ENCODE data around the gene MCUB.
"Not testable (repeated sequence)": the region's sequence is repeated elsewhere in the genome, so short reads cannot be mapped to it uniquely, and the experiment has no call there.

MCUB gene

GRCh38 chr4:109678472-109678871, 118.4 kb downstream of the MCUB start:
- not testable (repeated sequence) for DNase-seq (ENCODE audit: low read depth in 3 of 3, low spot score in 1 of 3)

- not testable (repeated sequence) for DNase-seq (ENCODE audit: low read depth in 3 of 3, low spot score in 1 of 3)
Observed at GRCh38 chr4:109678925-109679324, 118.9 kb downstream of the MCUB start.

GRCh38 chr4:109682875-109683274, 122.8 kb downstream of the MCUB start:
- DNase-seq (ENCODE audit: low read depth in 3 of 3, low spot score in 1 of 3): no peak

DNA sequence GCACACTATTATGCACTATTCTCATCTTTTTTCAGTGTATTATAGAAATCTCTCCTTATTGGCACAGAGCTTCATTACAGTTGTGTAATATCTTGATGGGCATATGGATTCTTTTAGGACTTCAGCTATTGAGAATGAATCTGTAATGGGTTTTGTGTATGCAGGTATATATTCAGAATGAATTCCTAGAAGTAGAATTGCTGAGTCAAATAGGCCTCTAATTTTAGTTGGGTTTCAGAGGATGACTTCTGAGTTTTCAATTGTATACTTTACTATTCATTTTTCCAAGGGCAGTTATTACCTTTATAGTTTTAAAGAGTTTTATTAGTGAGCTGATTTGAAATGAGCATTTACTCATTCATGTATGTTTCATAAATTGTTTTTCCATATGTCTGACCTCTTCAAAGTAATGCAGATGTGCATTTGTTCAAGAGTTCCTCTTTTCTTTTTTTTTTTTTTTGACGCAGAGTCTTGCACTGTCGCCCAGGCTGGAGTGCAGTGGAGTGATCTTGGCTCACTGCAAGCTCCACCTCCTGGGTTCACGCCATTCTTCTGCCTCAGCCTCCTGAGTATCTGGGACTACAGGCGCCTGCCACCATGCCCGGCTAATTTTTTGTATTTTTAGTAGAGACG, 123.7 kb downstream of the MCUB start:
- DNase-seq (ENCODE audit: low read depth in 3 of 3, low spot score in 1 of 3): no peak

- no peak for DNase-seq (ENCODE audit: low read depth in 3 of 3, low spot score in 1 of 3)
Observed at GRCh38 chr4:109684727-109685126, 124.7 kb downstream of the MCUB start.

- DNase-seq (ENCODE audit: low read depth in 3 of 3, low spot score in 1 of 3): no peak
Observed at GRCh38 chr4:109690690-109691410, 130.8 kb downstream of the MCUB start.

- no peak for DNase-seq (ENCODE audit: low read depth in 3 of 3, low spot score in 1 of 3)
Observed at GRCh38 chr4:109691411-109691920, 131.4 kb downstream of the MCUB start.

GRCh38 chr4:109698656-109699055, 138.6 kb downstream of the MCUB start:
- DNase-seq (ENCODE audit: low read depth in 3 of 3, low spot score in 1 of 3): no peak

DNA sequence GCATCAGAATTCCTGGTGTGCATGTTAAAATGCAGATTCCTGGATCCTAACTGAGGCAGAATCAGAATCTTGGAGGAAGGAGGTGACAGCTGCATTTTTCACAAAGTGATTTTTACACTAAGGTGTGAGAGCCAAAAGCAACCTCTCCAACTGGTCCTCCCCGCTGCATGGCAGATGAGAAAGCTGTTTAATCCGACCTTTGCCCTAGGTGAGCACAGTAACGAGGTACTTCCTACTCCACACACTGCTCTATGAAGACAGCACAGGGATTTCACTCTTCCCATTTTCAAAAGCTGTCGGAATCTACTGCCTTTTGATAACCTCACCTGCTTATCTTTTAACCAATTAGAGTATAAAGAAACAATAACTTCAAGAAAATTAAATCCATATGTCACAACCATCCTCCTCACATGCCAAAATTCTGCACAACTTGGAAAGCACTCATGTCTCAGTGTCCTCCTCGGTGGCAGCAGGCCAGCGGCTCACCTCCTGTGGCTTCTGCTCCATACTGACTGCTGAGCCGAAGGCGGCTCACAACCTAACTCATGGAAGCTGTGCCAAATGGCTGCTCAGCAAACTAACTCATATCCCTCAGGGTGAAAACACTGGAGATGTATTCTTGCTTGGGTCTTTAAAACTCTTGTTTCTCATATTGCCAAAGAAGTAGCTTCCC, 139.6 kb downstream of the MCUB start:
- DNase-seq (ENCODE audit: low read depth in 3 of 3, low spot score in 1 of 3): no peak

GRCh38 chr4:109701566-109702410, 141.7 kb downstream of the MCUB start:
- DNase-seq (ENCODE audit: low read depth in 3 of 3, low spot score in 1 of 3): no peak

GRCh38 chr4:109702950-109703663, 143.1 kb downstream of the MCUB start, which contains the start of gene CASP6:
CASP6 (minus strand) TSS chr4:109703445; CDS start chr4:109703395, 50 bp downstream.
- peak; percentile 31 to 52 (median 46) for DNase-seq (ENCODE audit: low read depth in 3 of 3, low spot score in 1 of 3)

DNA sequence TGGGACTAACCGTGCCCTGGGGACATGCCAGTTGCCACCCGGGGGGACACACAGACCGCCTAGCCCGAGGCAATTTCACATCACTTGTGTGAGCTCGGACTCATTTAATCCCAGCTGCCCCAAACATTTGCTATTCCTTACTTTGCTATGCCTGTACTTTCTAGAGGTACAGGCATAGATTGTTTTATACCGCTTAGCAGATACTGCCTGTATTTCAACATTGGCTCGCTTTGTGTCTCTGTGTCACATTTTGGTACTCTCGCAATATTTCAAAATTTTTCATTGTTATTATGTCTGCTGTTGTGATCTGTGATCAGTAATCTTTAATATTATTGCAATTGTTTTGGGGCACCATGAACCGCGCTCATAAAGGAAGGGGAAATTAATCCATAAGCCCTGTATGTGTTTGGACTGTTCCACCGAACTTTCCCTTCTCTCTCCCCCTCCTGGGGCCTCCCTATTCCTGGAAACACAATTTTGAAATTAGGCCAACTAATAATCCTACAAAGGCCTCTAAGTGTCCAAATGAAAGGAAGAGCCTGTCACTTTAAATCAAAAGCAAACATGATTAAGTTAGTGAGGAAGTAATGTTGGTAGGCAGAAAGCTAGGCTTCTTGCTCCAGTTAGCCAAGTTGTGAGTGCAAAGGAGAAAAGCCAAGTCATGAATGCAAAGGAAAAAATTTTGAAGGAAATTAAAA, 143.8 kb downstream of the MCUB start:
- DNase-seq (ENCODE audit: low read depth in 3 of 3, low spot score in 1 of 3): no peak

- DNase-seq (ENCODE audit: low read depth in 3 of 3, low spot score in 1 of 3): no peak
Observed at GRCh38 chr4:109708435-109708834, 148.4 kb downstream of the MCUB start.

DNA sequence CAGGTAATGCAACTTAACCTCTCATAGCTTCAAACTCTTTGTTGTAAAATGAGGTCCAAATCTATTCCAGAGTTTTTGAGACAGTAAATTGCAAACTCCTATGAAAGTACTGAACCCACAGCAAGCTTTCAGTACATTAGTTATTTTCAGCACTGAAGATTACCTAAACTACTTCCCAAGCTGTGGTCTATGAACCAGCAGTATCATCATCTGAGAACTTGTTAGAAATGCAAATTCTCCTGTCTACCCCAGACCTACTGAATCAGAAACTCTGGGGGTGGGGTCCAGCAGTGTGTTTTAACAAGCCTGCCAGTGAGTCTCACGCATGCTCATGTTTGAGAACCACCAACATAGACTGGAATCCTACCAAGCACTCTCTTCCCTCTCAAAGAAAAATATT, 148.9 kb downstream of the MCUB start:
- DNase-seq (ENCODE audit: low read depth in 3 of 3, low spot score in 1 of 3): no peak

- DNase-seq (ENCODE audit: low read depth in 3 of 3, low spot score in 1 of 3): no peak
Observed at GRCh38 chr4:109713500-109713899, 153.5 kb downstream of the MCUB start.

DNA sequence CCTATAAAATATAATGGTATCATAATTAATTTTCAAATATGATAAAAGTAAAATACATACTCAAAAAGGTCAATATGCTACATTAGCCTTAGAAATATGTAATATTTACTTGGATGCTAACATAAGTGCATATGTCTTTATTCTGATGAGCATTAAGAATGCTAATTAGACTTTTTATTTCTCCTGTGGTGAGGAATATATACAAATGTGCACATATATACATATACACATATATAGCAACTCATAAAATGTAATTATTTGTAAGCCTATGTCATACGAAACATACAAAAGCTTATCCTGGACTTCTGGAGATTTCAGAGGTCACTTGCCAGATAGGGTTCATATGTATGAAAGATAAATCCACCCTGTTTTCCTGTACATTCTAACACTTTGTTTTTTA, 158.7 kb downstream of the MCUB start:
- no peak for DNase-seq (ENCODE audit: low read depth in 3 of 3, low spot score in 1 of 3)

- no peak for DNase-seq (ENCODE audit: low read depth in 3 of 3, low spot score in 1 of 3)
Observed at GRCh38 chr4:109719604-109720003, 159.6 kb downstream of the MCUB start.

GRCh38 chr4:109721033-109721432, 161.0 kb downstream of the MCUB start:
- no peak for DNase-seq (ENCODE audit: low read depth in 3 of 3, low spot score in 1 of 3)

DNA sequence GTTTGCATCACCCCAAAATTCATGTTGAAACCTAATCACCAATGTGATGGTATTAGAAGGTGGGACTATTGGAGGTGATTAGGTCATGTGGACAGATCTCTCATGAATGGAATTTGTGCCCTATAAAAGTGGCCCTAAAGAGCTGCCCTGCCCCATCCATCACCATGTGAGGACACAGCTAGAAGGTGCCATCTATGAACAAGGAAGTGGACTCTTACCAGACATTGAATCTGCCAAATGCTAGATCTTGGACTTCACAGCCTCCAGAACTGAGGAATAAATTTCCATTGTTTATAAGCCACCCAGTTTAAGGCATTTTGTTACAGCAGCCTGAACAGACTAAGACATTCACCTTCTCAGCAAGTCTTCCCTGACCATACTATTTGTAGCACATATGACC, 162.3 kb downstream of the MCUB start:
- no peak for DNase-seq (ENCODE audit: low read depth in 3 of 3, low spot score in 1 of 3)

- DNase-seq (ENCODE audit: low read depth in 3 of 3, low spot score in 1 of 3): no peak
Observed at GRCh38 chr4:109723110-109723509, 163.1 kb downstream of the MCUB start.

Data from stimulated activated CD4-positive, alpha-beta T cell treated with anti-CD3 and anti-CD28 coated beads, TNF-alpha, amount 100 ng/mL, for 1 hour (primary cell).